IMR-90 (cell line): Measurements from ENCODE around the gene LRRC47. TPM values are rescaled to one million over a fixed set of nuclear protein-coding genes. Genes with fewer than 3 reads are reported as not detected.

Source experiments
- ATAC-seq: fragments of 200-7000 bp; cut with Tn5 transposase; 2 replicates; pipeline ENCODE4 v1.9.1; 2020; ENCODE audit warnings: low read depth, mild to moderate bottlenecking, moderate library complexity
- BruUV-seq: library from RNA; stranded (reverse); fragments of 400-500 nt; replicated peaks from 2 replicates; lab custom pipeline; 2021; lab: Mats Ljungman, UMichigan
- CTCF ChIA-PET: fragments of 300-600 bp; formaldehyde crosslinking; extraction: SDS; loops from one replicate; lab custom pipeline; 2021; ENCODE audit warnings: antibody characterized with exemption; lab: Yijun Ruan, JAX
- POLR2A ChIA-PET: fragments of 300-600 bp; sonication (Branson Sonifier 250); formaldehyde crosslinking; loops from one replicate; lab custom pipeline; 2022; ENCODE audit warnings: antibody characterized with exemption; ENCODE audit not compliant: unreplicated experiment; lab: Charles Lee
- DNase-seq: peaks from one replicate; pipeline ENCODE4 v3.0.0; 2013
- H2AFZ ChIP-seq: replicated peaks from 2 replicates; pipeline ENCODE3; 2013; ENCODE audit warnings: low read length, mild to moderate bottlenecking; ENCODE audit not compliant: poor library complexity
- H2AK5ac ChIP-seq: 2 replicates; pipeline ENCODE4 v1.6.1; 2013; ENCODE audit warnings: low read depth, low read length, inconsistent platforms
- H2AK9ac ChIP-seq: replicated peaks from 2 replicates; pipeline ENCODE3; 2013; ENCODE audit warnings: mild to moderate bottlenecking, low read depth, low read length, moderate library complexity; ENCODE audit not compliant: poor library complexity
- H2BK120ac ChIP-seq: 2 replicates; pipeline ENCODE4 v1.6.1; 2013; ENCODE audit warnings: low read depth, low read length, inconsistent platforms
- H2BK15ac ChIP-seq: 3 replicates; pipeline ENCODE4 v1.6.1; 2013; ENCODE audit warnings: low read depth, low read length, inconsistent platforms
- H2BK20ac ChIP-seq: 2 replicates; pipeline ENCODE4 v1.6.1; 2013; ENCODE audit warnings: low read depth, mild to moderate bottlenecking, inconsistent platforms, low read length, moderate library complexity
- H2BK5ac ChIP-seq: 2 replicates; pipeline ENCODE4 v1.6.1; 2013; ENCODE audit warnings: mild to moderate bottlenecking, low read depth, low read length, inconsistent platforms; ENCODE audit not compliant: poor library complexity, severe bottlenecking
- H3K14ac ChIP-seq: replicated peaks from 2 replicates; pipeline ENCODE4 v1.6.1; 2013; ENCODE audit warnings: low read depth, low read length, inconsistent platforms
- H3K18ac ChIP-seq: 2 replicates; pipeline ENCODE4 v1.6.1; 2013; ENCODE audit warnings: low read depth, low read length, control low read depth
- H3K23ac ChIP-seq: 2 replicates; pipeline ENCODE4 v1.6.1; 2013; ENCODE audit warnings: low read depth, low read length, inconsistent platforms
- H3K27ac ChIP-seq: 2 replicates; pipeline ENCODE4 v1.5.1; 2013; ENCODE audit warnings: mild to moderate bottlenecking, control low read depth, low read length; ENCODE audit not compliant: insufficient read depth
- H3K27me3 ChIP-seq: 2 replicates; pipeline ENCODE4 v1.6.1; 2013; ENCODE audit warnings: low read length; ENCODE audit not compliant: control insufficient read depth, insufficient read depth
- H3K36me3 ChIP-seq: 2 replicates; pipeline ENCODE4 v1.6.1; 2013; ENCODE audit warnings: low read length, mixed read lengths; ENCODE audit not compliant: control insufficient read depth, insufficient read depth
- H3K4ac ChIP-seq: 2 replicates; pipeline ENCODE4 v1.6.1; 2013; ENCODE audit warnings: low read depth, low read length, inconsistent platforms
- H3K4me1 ChIP-seq: 2 replicates; pipeline ENCODE4 v1.6.1; 2013; ENCODE audit warnings: low read length, mixed read lengths; ENCODE audit not compliant: control insufficient read depth, insufficient read depth
- H3K4me2 ChIP-seq: 2 replicates; pipeline ENCODE4 v1.6.1; 2013; ENCODE audit warnings: low read depth, mild to moderate bottlenecking, control low read depth, low read length, moderate library complexity
- H3K4me3 ChIP-seq: 2 replicates; pipeline ENCODE4 v1.5.1; 2013; ENCODE audit warnings: low read depth, mild to moderate bottlenecking, control low read depth, low read length, moderate library complexity; ENCODE audit not compliant: insufficient read depth
- H3K56ac ChIP-seq: 2 replicates; pipeline ENCODE4 v1.6.1; 2013; ENCODE audit warnings: low read length, inconsistent platforms; ENCODE audit not compliant: insufficient read depth; ENCODE audit errors: extremely low read depth
- H3K79me1 ChIP-seq, 2 experiments: 2 replicates each; pipeline ENCODE4 v1.6.1; 2013; ENCODE audit warnings: low read length in 2 of 2, inconsistent platforms in 1 of 2, low read depth in 1 of 2
- H3K9ac ChIP-seq: 2 replicates; pipeline ENCODE4 v1.6.1; 2013; ENCODE audit warnings: low read depth, low read length, control low read depth
- H3K9me1 ChIP-seq: 2 replicates; pipeline ENCODE4 v1.6.1; 2013; ENCODE audit warnings: low read length, inconsistent platforms; ENCODE audit not compliant: insufficient read depth
- H3K9me3 ChIP-seq: 2 replicates; pipeline ENCODE4 v1.6.1; 2013; ENCODE audit warnings: low read length; ENCODE audit not compliant: control insufficient read depth, insufficient read depth
- H4K20me1 ChIP-seq: 2 replicates; pipeline ENCODE4 v1.6.1; 2013; ENCODE audit warnings: low read length, inconsistent platforms; ENCODE audit not compliant: insufficient read depth
- H4K5ac ChIP-seq: 2 replicates; pipeline ENCODE4 v1.6.1; 2013; ENCODE audit warnings: mild to moderate bottlenecking, low read depth, low read length, control low read depth
- H4K8ac ChIP-seq, 2 experiments: 2 replicates each; pipeline ENCODE4 v1.6.1; 2013; ENCODE audit warnings: low read depth in 2 of 2, low read length in 2 of 2, control low read depth in 1 of 2, inconsistent platforms in 1 of 2
- H4K91ac ChIP-seq: 2 replicates; pipeline ENCODE4 v1.6.1; 2013; ENCODE audit warnings: low read depth, low read length, inconsistent platforms; ENCODE audit not compliant: insufficient read depth
- BHLHE40 ChIP-seq: fragments of 150-350 bp; IDR thresholded peaks from 2 replicates; pipeline ENCODE4 v1.6.1; 2016; ENCODE audit warnings: mild to moderate bottlenecking, low read depth, low read length
- CEBPB ChIP-seq: IDR thresholded peaks from 2 replicates; pipeline ENCODE4 v1.6.1; 2012; ENCODE audit warnings: low read depth, low read length, improper control_type of control experiment
- CHD1 ChIP-seq: IDR thresholded peaks from 2 replicates; pipeline ENCODE4 v1.6.1; 2012; ENCODE audit warnings: low read depth, low read length, improper control_type of control experiment
- FOS ChIP-seq: fragments of 150-350 bp; IDR thresholded peaks from 2 replicates; pipeline ENCODE4 v1.6.1; 2016; ENCODE audit warnings: low read depth, low read length
- MAFK ChIP-seq: IDR thresholded peaks from 2 replicates; pipeline ENCODE4 v1.6.1; 2012; ENCODE audit warnings: low read depth, low read length, improper control_type of control experiment
- MAZ ChIP-seq: IDR thresholded peaks from 2 replicates; pipeline ENCODE4 v1.6.1; 2012; ENCODE audit warnings: low read depth, mild to moderate bottlenecking, low read length, improper control_type of control experiment, moderate library complexity, borderline replicate concordance
- MXI1 ChIP-seq: IDR thresholded peaks from 2 replicates; pipeline ENCODE4 v1.6.1; 2012; ENCODE audit warnings: low read depth, mild to moderate bottlenecking, low read length, moderate library complexity, borderline replicate concordance
- NFE2L2 ChIP-seq: fragments of 150-350 bp; IDR thresholded peaks from 2 replicates; pipeline ENCODE4 v1.6.1; 2016; ENCODE audit warnings: low read depth, mild to moderate bottlenecking, low read length
- POLR2A ChIP-seq: IDR thresholded peaks from 2 replicates; pipeline ENCODE4 v1.6.1; 2012; ENCODE audit warnings: mild to moderate bottlenecking, low read depth, low read length
- RAD21 ChIP-seq: IDR thresholded peaks from 2 replicates; pipeline ENCODE4 v1.6.1; 2012; ENCODE audit warnings: low read length, improper control_type of control experiment
- RCOR1 ChIP-seq: IDR thresholded peaks from 2 replicates; pipeline ENCODE4 v1.6.1; 2012; ENCODE audit warnings: mild to moderate bottlenecking, low read length, improper control_type of control experiment; ENCODE audit not compliant: insufficient replicate concordance
- RFX5 ChIP-seq: IDR thresholded peaks from 2 replicates; pipeline ENCODE4 v1.8.0; 2012; ENCODE audit warnings: low read depth, mild to moderate bottlenecking, low read length, moderate library complexity
- SMC3 ChIP-seq: fragments of 150-350 bp; IDR thresholded peaks from 2 replicates; pipeline ENCODE4 v1.6.1; 2016; ENCODE audit warnings: low read depth, mild to moderate bottlenecking, antibody characterized with exemption, low read length, moderate library complexity
- WGBS, 2 experiments: methylation state at CpG; one replicate each; pipeline versions ENCODE4 v1.1.5 to v1.1.7; 2013; ENCODE audit warnings: missing lambda C conversion rate in 2 of 2; ENCODE audit not compliant: insufficient read length in 1 of 2; ENCODE audit errors: extremely low coverage in 2 of 2; 5-methylcytosine and 5-hydroxymethylcytosine counted together
- dilution Hi-C: fragments of 300-500 bp; cut with HindIII; formaldehyde crosslinking; loops from one replicate; pipeline ENCODE4 v1.14.3; 2018; ENCODE audit warnings: low sequenced_read_pairs; ENCODE audit not compliant: unreplicated experiment
- in situ Hi-C: fragments of 300-500 bp; cut with MboI; formaldehyde crosslinking; loops from 3 replicates; pipeline ENCODE4 v1.14.3; 2019; ENCODE audit warnings: low sequenced_read_pairs, inconsistent platforms, mixed read lengths
- intact Hi-C: fragments of 100-400 bp; cut with micrococcal nuclease; formaldehyde crosslinking; loops from 2 replicates; pipeline ENCODE4 v1.10.0; 2022
- polyA plus RNA-seq, 3 experiments: library from polyadenylated mRNA; depleted of rRNA; stranded (reverse); fragments of >200 nt; gene quantifications; 2 replicates each; pipeline ENCODE4 v1.2.3, GENCODE V29; 2012; ENCODE audit warnings: low replicate concordance in 1 of 3
- total RNA-seq: library from RNA; depleted of rRNA; stranded (reverse); fragments of >200 nt; gene quantifications from 2 replicates; pipeline ENCODE4 v1.2.3, GENCODE V29; 2012
- TF ChIP-seq, protein P1 (sequence below): fragments of 150-350 bp; IDR thresholded peaks from 2 replicates; pipeline ENCODE4 v1.6.1; 2017; ENCODE audit warnings: mild to moderate bottlenecking, antibody characterized with exemption, low read length, low read depth
- TF ChIP-seq, protein P2 (sequence below): conservative IDR thresholded peaks from 2 replicates; pipeline ENCODE4 v1.5.1; 2012; ENCODE audit warnings: mild to moderate bottlenecking, low read depth, low read length, improper control_type of control experiment
- TF ChIP-seq, protein P3 (sequence below): fragments of 150-350 bp; IDR thresholded peaks from 2 replicates; pipeline ENCODE4 v1.6.1; 2016; ENCODE audit warnings: low read depth, mild to moderate bottlenecking, low read length, moderate library complexity, borderline replicate concordance

LRRC47 gene
- total and polyA plus RNA-seq, 2 of the 4 experiments (the other 2 are of a cell fraction): 15.2 to 19.7 TPM

DNA sequence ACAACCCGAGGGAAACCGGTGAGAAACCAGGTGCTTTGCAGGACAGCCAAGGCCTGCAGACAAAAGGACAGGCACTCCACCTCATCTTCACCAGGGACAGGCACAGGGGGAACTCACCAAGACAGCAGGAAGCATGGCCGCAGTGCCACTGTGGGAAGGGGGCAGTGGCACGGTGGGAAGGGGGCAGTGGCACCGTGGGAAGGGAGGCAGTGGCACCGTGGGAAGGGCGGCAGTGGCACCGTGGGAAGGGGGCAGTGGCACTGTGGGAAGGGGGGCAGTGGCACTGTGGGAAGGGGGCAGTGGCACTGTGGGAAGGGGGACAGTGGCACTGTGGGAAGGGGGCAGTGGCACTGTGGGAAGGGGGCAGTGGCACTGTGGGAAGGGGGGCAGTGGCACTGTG is 28.4 kb upstream of the LRRC47 start:
- WGBS, 2 experiments: 86% methylated on average over 4 of the region's 8 CpGs; no CpG with 5 or more reads in 1 of the 2 experiments
- no peaks in the 10 kb centered on the region for H3K27me3 ChIP-seq
- H2AK9ac ChIP-seq: no peak overlapping the region
- H3K4me3 ChIP-seq: no peak overlapping the region
- no peak overlapping the region for H2BK20ac ChIP-seq
- H3K4me2 ChIP-seq: no peak overlapping the region
- no peak overlapping the region for H2BK120ac ChIP-seq
- H2BK15ac ChIP-seq: no peak overlapping the region
- POLR2A ChIA-PET: no interaction called here
- CTCF ChIA-PET: no interaction called here
- no peaks in the 10 kb centered on the region for H3K79me1 ChIP-seq
- dilution Hi-C loops: no loop called here
- no peak overlapping the region for H3K14ac ChIP-seq
- H2AK5ac ChIP-seq: no peak overlapping the region
- TF ChIP-seq BHLHE40 (no peak), CEBPB (no peak), RCOR1 (no peak), MXI1 (no peak), NFE2L2 (no peak), FOS (no peak), POLR2A (no peak), RFX5 (no peak), RAD21 (no peak), MAFK (no peak), SMC3 (no peak), CHD1 (no peak), MAZ (no peak)
- TF ChIP-seq, protein P1, sequence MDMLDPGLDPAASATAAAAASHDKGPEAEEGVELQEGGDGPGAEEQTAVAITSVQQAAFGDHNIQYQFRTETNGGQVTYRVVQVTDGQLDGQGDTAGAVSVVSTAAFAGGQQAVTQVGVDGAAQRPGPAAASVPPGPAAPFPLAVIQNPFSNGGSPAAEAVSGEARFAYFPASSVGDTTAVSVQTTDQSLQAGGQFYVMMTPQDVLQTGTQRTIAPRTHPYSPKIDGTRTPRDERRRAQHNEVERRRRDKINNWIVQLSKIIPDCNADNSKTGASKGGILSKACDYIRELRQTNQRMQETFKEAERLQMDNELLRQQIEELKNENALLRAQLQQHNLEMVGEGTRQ: no peak
- TF ChIP-seq, protein P2, sequence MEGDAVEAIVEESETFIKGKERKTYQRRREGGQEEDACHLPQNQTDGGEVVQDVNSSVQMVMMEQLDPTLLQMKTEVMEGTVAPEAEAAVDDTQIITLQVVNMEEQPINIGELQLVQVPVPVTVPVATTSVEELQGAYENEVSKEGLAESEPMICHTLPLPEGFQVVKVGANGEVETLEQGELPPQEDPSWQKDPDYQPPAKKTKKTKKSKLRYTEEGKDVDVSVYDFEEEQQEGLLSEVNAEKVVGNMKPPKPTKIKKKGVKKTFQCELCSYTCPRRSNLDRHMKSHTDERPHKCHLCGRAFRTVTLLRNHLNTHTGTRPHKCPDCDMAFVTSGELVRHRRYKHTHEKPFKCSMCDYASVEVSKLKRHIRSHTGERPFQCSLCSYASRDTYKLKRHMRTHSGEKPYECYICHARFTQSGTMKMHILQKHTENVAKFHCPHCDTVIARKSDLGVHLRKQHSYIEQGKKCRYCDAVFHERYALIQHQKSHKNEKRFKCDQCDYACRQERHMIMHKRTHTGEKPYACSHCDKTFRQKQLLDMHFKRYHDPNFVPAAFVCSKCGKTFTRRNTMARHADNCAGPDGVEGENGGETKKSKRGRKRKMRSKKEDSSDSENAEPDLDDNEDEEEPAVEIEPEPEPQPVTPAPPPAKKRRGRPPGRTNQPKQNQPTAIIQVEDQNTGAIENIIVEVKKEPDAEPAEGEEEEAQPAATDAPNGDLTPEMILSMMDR: no peak
- TF ChIP-seq, protein P3, sequence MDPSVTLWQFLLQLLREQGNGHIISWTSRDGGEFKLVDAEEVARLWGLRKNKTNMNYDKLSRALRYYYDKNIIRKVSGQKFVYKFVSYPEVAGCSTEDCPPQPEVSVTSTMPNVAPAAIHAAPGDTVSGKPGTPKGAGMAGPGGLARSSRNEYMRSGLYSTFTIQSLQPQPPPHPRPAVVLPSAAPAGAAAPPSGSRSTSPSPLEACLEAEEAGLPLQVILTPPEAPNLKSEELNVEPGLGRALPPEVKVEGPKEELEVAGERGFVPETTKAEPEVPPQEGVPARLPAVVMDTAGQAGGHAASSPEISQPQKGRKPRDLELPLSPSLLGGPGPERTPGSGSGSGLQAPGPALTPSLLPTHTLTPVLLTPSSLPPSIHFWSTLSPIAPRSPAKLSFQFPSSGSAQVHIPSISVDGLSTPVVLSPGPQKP: no peak
- H3K36me3 ChIP-seq: peaks cover 65% of the 10 kb centered on the region
- ATAC-seq (no peak), DNase-seq (no peak)
- no peak overlapping the region for H3K18ac ChIP-seq
- in situ Hi-C loops: no loop called here
- H3K9me3 ChIP-seq: no peaks in the 10 kb centered on the region
- no peak overlapping the region for H4K5ac ChIP-seq
- no peak overlapping the region for H3K4ac ChIP-seq
- no peak overlapping the region for H3K9ac ChIP-seq
- BruUV-seq: no TSS peak
- no peaks in the 10 kb centered on the region for H4K20me1 ChIP-seq
- H3K4me1 ChIP-seq: no peaks in the 10 kb centered on the region
- no peak overlapping the region for H3K27ac ChIP-seq
- no peak overlapping the region for H4K91ac ChIP-seq
- H3K9me1 ChIP-seq: no peaks in the 10 kb centered on the region; the same call in 1 of the 2 replicates
- no peak overlapping the region for H2AFZ ChIP-seq
- no peak overlapping the region for H4K8ac ChIP-seq
- no peak overlapping the region for H2BK5ac ChIP-seq
- H3K23ac ChIP-seq: no peak overlapping the region
- H3K56ac ChIP-seq: no peak overlapping the region
- intact Hi-C loops: no loop called here
